Activated CD4-positive, alpha-beta T cell treated with anti-CD3 and anti-CD28 coated beads for 4 hours (primary cell): ENCODE data around the gene CEP89.

ENCODE experiments used
- DNase-seq, 2 donors: peaks; one replicate each; pipeline ENCODE4 v3.0.0-alpha.2; 2020

The CEP89 gene

DNA sequence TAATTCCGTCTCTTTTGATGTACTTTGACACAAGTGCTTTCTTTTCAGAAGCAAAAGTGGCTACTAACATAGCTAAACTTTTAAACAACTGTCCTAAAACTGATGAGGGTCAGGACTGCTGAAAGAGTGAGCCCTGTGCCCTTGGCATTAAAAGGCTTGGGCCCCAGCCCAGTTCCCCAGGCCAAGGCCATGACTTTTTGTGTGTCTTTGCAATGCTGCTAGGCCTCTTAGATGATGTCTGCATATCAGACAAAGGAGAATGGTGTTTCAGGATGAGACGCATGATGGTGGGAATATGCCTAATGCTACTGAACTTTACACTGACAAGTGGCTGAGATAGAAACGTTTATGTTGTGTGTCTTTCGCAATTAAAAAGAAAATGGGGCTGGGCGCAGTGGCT is 140.1 kb downstream of the CEP89 start:
- DNase-seq: no peak

DNA sequence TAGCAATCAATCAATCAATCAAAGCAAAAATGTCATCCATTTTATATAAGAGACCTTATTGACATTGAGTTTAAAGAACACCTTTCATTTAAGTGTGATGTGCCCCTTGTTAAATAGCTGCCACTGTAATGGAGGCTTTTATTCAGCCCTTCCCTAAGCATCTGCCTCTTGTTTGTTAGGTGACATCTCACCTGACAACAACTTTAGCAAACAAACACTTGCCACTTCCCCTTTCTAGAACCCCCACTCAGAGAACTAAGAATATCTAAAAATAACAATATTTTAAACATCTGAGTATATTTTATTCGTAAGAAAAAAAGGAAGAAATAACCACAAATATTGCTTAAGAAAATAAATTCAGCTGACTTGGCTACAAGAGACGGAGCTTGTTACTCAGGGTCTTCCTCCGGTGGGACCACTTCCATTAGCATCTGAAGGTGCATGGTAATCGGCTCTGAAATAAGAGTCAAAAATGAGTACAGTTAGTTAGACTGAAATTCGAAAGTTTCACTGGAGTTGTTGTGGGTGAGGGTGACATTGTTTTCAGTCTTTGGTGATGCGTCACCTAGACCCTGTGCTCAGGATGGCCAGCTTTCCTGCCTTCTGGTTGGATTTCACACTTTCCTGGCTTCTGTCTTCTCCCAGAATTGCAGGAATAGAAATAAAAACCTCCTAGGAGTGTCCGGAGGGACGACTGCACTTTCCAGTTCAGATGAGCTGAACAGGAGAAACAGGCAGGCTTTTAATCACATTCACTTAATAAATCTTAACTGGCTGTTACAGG is 141.3 kb downstream of the CEP89 start:
- DNase-seq: no peak

DNA sequence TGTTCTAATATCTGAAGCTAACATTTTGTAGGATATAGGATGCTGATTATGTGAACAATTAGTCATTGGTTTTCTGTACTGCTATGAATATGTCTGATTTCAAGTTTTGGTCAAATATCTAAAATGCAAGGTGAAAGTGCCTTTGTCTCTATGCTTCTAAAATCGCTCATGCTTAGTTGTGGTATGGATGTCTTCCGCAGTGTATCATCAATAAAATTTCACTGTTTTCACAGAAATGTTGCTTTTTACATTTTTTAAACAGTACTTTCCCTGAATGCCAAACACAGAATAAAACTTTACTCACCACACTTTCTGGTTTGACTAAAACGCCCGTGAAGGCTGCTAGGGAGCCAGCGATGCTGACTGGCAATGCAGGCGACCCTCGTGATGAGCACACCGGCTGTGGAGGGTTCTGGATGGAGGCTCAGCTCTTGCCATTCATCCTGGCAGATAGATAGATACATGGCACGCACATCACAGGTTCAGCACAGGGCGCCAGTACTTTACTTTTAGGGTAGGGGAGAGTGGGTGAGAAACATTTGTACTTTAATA is 142.3 kb downstream of the CEP89 start:
- no peak for DNase-seq

GRCh38 chr19:32828643-32829344 is 143.0 kb downstream of the CEP89 start:
- DNase-seq: no peak

- no peak for DNase-seq
Observed at GRCh38 chr19:32828139-32828538, 143.6 kb downstream of the CEP89 start.
